T-helper 2 cell treated with Interferon-gamma antibody and Interleukin-4, amounts not matched to agents 100 ng/mL and 5 ng/mL, for 36 hours (primary cell): ENCODE data around the gene MGAM2. TPM values are rescaled to one million over a fixed set of nuclear protein-coding genes. Genes with fewer than 3 reads are reported as not detected.

Experiments
- intact Hi-C: fragments of 100-400 bp; cut with micrococcal nuclease; formaldehyde crosslinking; loops from one replicate; pipeline ENCODE4 v1.15.1; 2023
- total RNA-seq: library from RNA; stranded (reverse); gene quantifications from 2 replicates; pipeline ENCODE4 v1.2.3, GENCODE V29; 2022

Gene MGAM2
- total RNA-seq, 1 donor from 2014 or later = not detected

GRCh38 chr7:142174441-142174840 lies 62.9 kb downstream of the MGAM2 start:
- intact Hi-C loops = no loop called here

- intact Hi-C loops = no loop called here
Measured at GRCh38 chr7:142175594-142175993, 64.1 kb downstream of the MGAM2 start.

- intact Hi-C loops = no loop called here
Measured at GRCh38 chr7:142176901-142177300, 65.4 kb downstream of the MGAM2 start.

- intact Hi-C loops = no loop called here
Measured at GRCh38 chr7:142177869-142178268, 66.4 kb downstream of the MGAM2 start.

GRCh38 chr7:142180426-142180825 lies 68.9 kb downstream of the MGAM2 start:
- intact Hi-C loops = loop anchor here (10.0 kb wide), 1 partner anchor 76 kb away; no protein-coding TSS in a partner anchor

- intact Hi-C loops = loop anchor here (10.0 kb wide), 1 partner anchor 76 kb away; no protein-coding TSS in a partner anchor
Measured at GRCh38 chr7:142181211-142181610, 69.7 kb downstream of the MGAM2 start.

- intact Hi-C loops = loop anchor here (10.0 kb wide), 1 partner anchor 77 kb away; no protein-coding TSS in a partner anchor
Measured at GRCh38 chr7:142181966-142182365, 70.4 kb downstream of the MGAM2 start.

- intact Hi-C loops = loop anchor here (10.0 kb wide), 1 partner anchor 80 kb away; no protein-coding TSS in a partner anchor
Measured at GRCh38 chr7:142185069-142185468, 73.6 kb downstream of the MGAM2 start.

GRCh38 chr7:142185801-142186200 lies 74.3 kb downstream of the MGAM2 start:
- intact Hi-C loops = loop anchor here (10.0 kb wide), 1 partner anchor 81 kb away; no protein-coding TSS in a partner anchor

GRCh38 chr7:142188154-142188553 lies 76.6 kb downstream of the MGAM2 start:
- intact Hi-C loops = loop anchor here (10.0 kb wide), 1 partner anchor 83 kb away; no protein-coding TSS in a partner anchor

GRCh38 chr7:142188846-142189245 lies 77.3 kb downstream of the MGAM2 start:
- intact Hi-C loops = loop anchor here (1.0 to 10.0 kb wide), 2 partner anchors 84 to 213 kb away; no protein-coding TSS in a partner anchor

GRCh38 chr7:142194201-142194600 lies 82.7 kb downstream of the MGAM2 start:
- intact Hi-C loops = no loop called here

- intact Hi-C loops = no loop called here
Measured at GRCh38 chr7:142196066-142196840, 84.7 kb downstream of the MGAM2 start.

GRCh38 chr7:142200206-142200605 lies 88.7 kb downstream of the MGAM2 start:
- intact Hi-C loops = no loop called here

GRCh38 chr7:142228537-142229104 lies 117.1 kb downstream of the MGAM2 start:
- intact Hi-C loops = no loop called here

GRCh38 chr7:142231716-142232115 lies 120.2 kb downstream of the MGAM2 start:
- intact Hi-C loops = no loop called here

GRCh38 chr7:142240546-142240945 lies 129.0 kb downstream of the MGAM2 start:
- intact Hi-C loops = no loop called here

- intact Hi-C loops = no loop called here
Measured at GRCh38 chr7:142243823-142244222, 132.3 kb downstream of the MGAM2 start.

GRCh38 chr7:142248166-142249160 lies 136.9 kb downstream of the MGAM2 start:
- intact Hi-C loops = no loop called here

- intact Hi-C loops = no loop called here
Measured at GRCh38 chr7:142249918-142250317, 138.4 kb downstream of the MGAM2 start.

- intact Hi-C loops = no loop called here
Measured at GRCh38 chr7:142250705-142251104, 139.2 kb downstream of the MGAM2 start.
